Measurements from ENCODE around the gene CAMK4. TPM values are rescaled to one million over a fixed set of nuclear protein-coding genes. Genes with fewer than 3 reads are reported as not detected.

CAMK4 gene
- total RNA-seq, 1 experiment from 2014 or later, result 6.3 TPM

DNA sequence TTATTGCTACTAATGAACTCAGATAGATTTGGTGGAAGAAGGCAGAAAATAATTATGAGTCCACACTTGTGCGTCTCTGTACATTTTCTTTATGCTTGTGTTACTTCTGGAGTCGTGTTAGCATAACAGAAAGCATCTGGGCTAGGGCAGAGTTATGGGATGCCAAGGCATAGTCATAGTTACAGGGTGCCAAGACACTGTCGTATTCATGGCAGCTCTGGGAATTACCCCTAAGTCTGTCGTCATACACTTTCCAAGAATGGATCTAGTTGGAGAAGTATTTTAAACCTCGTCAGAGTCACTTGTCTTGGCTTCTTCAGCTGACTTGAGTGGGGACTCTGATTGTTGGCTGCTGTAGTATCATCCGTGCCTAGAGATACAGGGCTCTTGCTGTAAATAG is 27.7 kb downstream of the CAMK4 start:
- Histone ChIP-seq H3K56ac (ENCODE audit: insufficient read length, low read depth, low read length) (no peak overlapping the region), H3K14ac (ENCODE audit: insufficient read depth, low read length) (no peak overlapping the region), H2BK12ac (ENCODE audit: insufficient read length, low read depth, low read length) (no peak overlapping the region), H3T11ph (ENCODE audit: low read length) (no peak overlapping the region), H3K23ac (ENCODE audit: insufficient read length, low read depth, low read length) (no peak overlapping the region), H3K4me1 (ENCODE audit: insufficient read depth, low read length) (no peaks in the 10 kb centered on the region), H2BK5ac (ENCODE audit: insufficient read length, low read length) (no peak overlapping the region), H3K9me3 (ENCODE audit: control insufficient read depth, low read depth, low read length) (no peaks in the 10 kb centered on the region), H3K27me3 (ENCODE audit: insufficient read depth, low read length) (no peaks in the 10 kb centered on the region), H3K27ac (ENCODE audit: insufficient read length, low read depth, low read length) (no peak overlapping the region), H4K5ac (ENCODE audit: insufficient read length, low read depth, low read length) (no peak overlapping the region), H3K79me2 (ENCODE audit: insufficient read depth, low read length) (no peaks in the 10 kb centered on the region; the same call in 1 of the 2 replicates), H2AFZ (ENCODE audit: low read length) (no peak overlapping the region), H3K4me2 (ENCODE audit: insufficient read depth, insufficient read length, low read length) (no peak overlapping the region), H3K23me2 (ENCODE audit: insufficient read length, low read depth, low read length, poor library complexity, severe bottlenecking) (no peaks in the 10 kb centered on the region), H3K4ac (ENCODE audit: low read depth, low read length) (no peak overlapping the region), H2AK5ac (ENCODE audit: insufficient read length, low read length) (no peak overlapping the region), H2BK15ac (ENCODE audit: low read depth, low read length) (no peak overlapping the region), H2BK120ac (ENCODE audit: low read depth, low read length, poor library complexity, severe bottlenecking) (no peak overlapping the region), H2BK20ac (ENCODE audit: low read depth, low read length, poor library complexity, severe bottlenecking) (no peak overlapping the region), H4K20me1 (ENCODE audit: control insufficient read depth, insufficient read depth, insufficient read length) (no peaks in the 10 kb centered on the region), H3K79me1 (ENCODE audit: insufficient read depth, low read depth, low read length, poor library complexity, severe bottlenecking) (no peaks in the 10 kb centered on the region), H4K8ac (replicated peaks; ENCODE audit: insufficient read length, low read depth, low read length) (no peak overlapping the region), H4K91ac (ENCODE audit: insufficient read length, low read depth, low read length) (no peak overlapping the region), H3K18ac (ENCODE audit: insufficient read length, low read depth, low read length) (no peak overlapping the region), H3K9ac (ENCODE audit: extremely low read depth, insufficient read length, low read length) (no peak overlapping the region)
- DNase-seq, result no peak
- Mint-ChIP-seq H3K36me3 (ENCODE audit: insufficient read depth in 1 of 3, low read depth in 3 of 3) (peaks cover 0 to 2% (median 0%) of the 10 kb centered on the region in 3 experiments; a peak in 2 of 7 replicates), H3K27me3 (ENCODE audit: low read depth) (no peaks in the 10 kb centered on the region), H3K27ac (no peak overlapping the region), H3K4me3 (no peak overlapping the region), H3K9me3 (peaks cover under 1 to 2% of the 10 kb centered on the region in 2 experiments; a peak in 2 of 5 replicates), H3K4me1 (no peaks in the 10 kb centered on the region)
- WGBS (ENCODE audit: extremely low coverage, insufficient read length, low lambda C conversion rate), result no CpG with 5 or more reads among the region's 6 CpGs
- TF ChIP-seq, protein P1, sequence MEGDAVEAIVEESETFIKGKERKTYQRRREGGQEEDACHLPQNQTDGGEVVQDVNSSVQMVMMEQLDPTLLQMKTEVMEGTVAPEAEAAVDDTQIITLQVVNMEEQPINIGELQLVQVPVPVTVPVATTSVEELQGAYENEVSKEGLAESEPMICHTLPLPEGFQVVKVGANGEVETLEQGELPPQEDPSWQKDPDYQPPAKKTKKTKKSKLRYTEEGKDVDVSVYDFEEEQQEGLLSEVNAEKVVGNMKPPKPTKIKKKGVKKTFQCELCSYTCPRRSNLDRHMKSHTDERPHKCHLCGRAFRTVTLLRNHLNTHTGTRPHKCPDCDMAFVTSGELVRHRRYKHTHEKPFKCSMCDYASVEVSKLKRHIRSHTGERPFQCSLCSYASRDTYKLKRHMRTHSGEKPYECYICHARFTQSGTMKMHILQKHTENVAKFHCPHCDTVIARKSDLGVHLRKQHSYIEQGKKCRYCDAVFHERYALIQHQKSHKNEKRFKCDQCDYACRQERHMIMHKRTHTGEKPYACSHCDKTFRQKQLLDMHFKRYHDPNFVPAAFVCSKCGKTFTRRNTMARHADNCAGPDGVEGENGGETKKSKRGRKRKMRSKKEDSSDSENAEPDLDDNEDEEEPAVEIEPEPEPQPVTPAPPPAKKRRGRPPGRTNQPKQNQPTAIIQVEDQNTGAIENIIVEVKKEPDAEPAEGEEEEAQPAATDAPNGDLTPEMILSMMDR (conservative IDR thresholded peaks at IDR 0.05), result no peak
